Lower leg skin (tissue), 3 donors: ENCODE results near the gene TBCD.

Experiments
- CTCF ChIP-seq, 3 donors: fragments of 450-650 bp; IDR thresholded peaks; one replicate each; pipeline ENCODE4 v1.5.1; 2016; ENCODE audit warnings: antibody characterized with exemption in 3 of 3, mild to moderate bottlenecking in 3 of 3, moderate library complexity in 2 of 3
- POLR2A ChIP-seq, 2 donors: fragments of 450-650 bp; IDR thresholded peaks; one replicate each; pipeline ENCODE4 v1.6.1; 2016 to 2017; ENCODE audit warnings: antibody characterized with exemption in 2 of 2, mild to moderate bottlenecking in 1 of 2, moderate library complexity in 1 of 2

GRCh38 chr17:82866590-82867191, 114.8 kb downstream of the TBCD start:
- TF ChIP-seq CTCF (IDR thresholded peaks at IDR 0.05) (no peak), POLR2A (IDR thresholded peaks at IDR 0.05) (no peak)
